ENCODE data around the gene NAA35.
"Not testable (repeated sequence)": the region's sequence is repeated elsewhere in the genome, so short reads cannot be mapped to it uniquely, and the experiment has no call there.

The NAA35 gene

DNA sequence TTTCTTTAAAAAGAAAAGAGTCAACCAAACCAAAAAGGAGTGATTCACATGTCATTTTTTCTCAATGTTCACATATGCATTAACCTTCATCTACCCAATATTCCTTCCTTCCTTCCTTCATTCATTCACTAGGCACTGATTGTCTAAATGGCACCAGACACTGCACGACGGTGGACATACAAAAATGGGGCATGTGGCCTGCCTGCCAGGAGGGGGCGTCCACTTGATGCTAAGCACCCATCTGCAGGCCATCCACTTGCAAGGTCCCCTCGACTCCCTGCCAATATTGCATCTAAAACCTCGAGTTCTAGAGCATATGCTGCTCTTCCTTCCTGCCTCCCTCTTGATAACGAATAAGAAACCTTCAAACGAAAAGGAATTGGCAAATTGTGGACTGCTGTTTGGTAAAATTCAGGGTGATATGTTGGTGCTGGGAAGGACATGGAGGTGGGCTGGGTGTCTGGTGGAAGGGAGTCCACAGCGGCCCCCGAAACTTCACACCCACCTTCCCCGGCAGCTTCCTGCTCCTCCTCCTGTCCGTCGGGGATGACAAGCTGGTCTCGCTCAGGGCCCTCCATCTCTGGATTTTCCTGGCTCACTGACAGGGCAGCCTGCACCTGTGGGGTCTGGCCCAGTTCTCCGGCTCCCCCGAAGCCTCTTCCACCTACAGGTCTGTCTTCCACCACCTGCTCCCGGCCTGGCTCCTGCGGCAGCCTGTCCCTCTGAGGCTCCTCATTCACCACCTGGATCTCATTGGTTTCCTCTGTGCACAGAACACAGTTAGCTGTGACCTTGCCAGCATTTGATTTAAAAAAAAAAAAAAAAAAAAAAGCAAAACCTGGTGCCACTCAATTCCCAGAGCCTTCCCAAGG is 94.2 kb downstream of the NAA35 start:
- H3K4me3 ChIP-seq (ENCODE audit: low read length) = no peak overlapping the region
- TF ChIP-seq ZNF274 (IDR thresholded peaks at IDR 0.05; ENCODE audit: low read depth, low read length) = no peak

- TF ChIP-seq ZNF274 (IDR thresholded peaks at IDR 0.05; ENCODE audit: low read depth, low read length) = no peak
- H3K4me3 ChIP-seq (ENCODE audit: low read length) = no peak overlapping the region
Observed at GRCh38 chr9:86035827-86036440, 95.0 kb downstream of the NAA35 start.

DNA sequence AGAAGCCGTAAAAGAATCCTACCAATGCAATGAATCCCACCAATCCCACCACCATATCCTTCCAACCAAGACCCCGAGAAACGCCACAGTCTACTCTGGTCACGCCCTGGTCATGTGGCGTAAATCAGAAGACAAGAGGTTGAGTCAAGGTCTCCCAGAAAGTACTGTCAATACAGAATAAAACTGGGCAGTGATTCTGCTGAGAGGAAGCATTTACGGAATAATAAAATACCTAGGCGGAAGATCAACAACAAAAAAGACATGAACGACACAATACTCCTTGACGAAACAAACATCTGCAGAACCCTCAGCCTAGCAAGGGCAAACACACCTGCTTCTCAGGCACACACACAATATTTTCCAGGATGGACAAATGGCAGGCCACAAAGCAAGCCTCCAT is 95.6 kb downstream of the NAA35 start:
- no peak overlapping the region for H3K4me3 ChIP-seq (ENCODE audit: low read length)
- no peak for TF ChIP-seq ZNF274 (IDR thresholded peaks at IDR 0.05; ENCODE audit: low read depth, low read length)

- no peak overlapping the region for H3K4me3 ChIP-seq (ENCODE audit: low read length)
- TF ChIP-seq ZNF274 (IDR thresholded peaks at IDR 0.05; ENCODE audit: low read depth, low read length) = no peak
Observed at GRCh38 chr9:86039991-86040860, 99.3 kb downstream of the NAA35 start.

DNA sequence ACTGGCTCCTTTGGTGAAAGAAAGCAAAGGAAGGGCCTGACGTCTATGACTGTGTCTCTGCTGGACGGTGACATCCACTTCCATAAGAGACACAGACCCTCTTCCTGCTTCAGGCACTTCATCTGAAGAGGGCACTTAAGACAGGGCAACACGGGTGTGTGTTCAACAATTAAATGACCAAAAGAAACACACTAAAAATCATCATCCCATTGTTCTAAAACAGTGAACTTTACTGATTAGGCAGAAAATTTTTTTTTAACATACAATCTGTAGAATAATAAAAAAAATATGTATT is 99.9 kb downstream of the NAA35 start:
- no peak for TF ChIP-seq ZNF274 (IDR thresholded peaks at IDR 0.05; ENCODE audit: low read depth, low read length)
- no peak overlapping the region for H3K4me3 ChIP-seq (ENCODE audit: low read length)

DNA sequence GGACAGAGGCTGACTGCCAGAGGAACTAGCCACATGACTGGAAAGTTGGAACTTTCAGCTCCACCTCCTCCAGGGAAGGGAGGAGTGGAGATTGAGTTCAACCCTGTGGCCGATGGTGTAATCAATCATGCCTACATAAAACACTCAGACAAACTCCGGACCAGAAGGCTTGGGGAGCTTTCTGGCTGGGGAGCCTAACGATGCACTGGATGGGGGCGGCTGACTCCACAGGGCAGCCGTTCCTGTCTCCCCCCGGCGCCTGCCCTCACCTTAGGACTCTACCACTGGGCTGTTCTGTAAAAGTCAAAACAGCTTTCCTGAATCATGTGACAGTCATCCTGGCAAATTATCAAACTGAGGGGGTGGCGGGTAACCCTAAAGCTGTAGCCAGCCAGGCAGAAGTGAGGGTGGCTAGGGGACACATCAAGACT is 100.4 kb downstream of the NAA35 start:
- TF ChIP-seq ZNF274 (IDR thresholded peaks at IDR 0.05; ENCODE audit: low read depth, low read length) = no peak

GRCh38 chr9:86042199-86042978 is 101.4 kb downstream of the NAA35 start:
- no peak overlapping the region for H3K4me3 ChIP-seq (ENCODE audit: low read length)
- TF ChIP-seq ZNF274 (IDR thresholded peaks at IDR 0.05; ENCODE audit: low read depth, low read length) = no peak

More for the DNA sequence above, 100.4 kb downstream of the NAA35 start:
- H3K4me3 ChIP-seq (ENCODE audit: low read length) = no peak overlapping the region

GRCh38 chr9:86043586-86043985 is 102.6 kb downstream of the NAA35 start:
- no peak overlapping the region for H3K4me3 ChIP-seq (ENCODE audit: low read length)
- TF ChIP-seq ZNF274 (IDR thresholded peaks at IDR 0.05; ENCODE audit: low read depth, low read length) = no peak

DNA sequence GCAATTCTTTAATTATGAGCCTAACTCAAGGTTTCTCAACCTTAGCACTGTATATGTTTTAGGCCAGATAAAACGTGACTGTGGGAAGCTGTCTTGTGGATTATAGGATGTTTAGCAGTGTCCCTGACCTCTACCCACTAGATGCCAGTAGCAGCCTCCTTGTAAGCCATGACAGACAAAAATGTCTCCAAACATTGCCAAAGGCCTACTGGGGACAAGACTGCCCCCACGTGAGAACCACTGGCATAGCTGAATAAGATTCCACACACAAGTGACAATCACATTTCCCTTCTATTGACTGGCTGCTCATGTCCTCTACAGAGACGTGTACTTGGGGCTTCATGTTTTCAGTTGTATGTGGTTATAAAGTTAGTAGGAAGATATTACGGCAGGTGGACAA is 103.1 kb downstream of the NAA35 start:
- TF ChIP-seq ZNF274 (IDR thresholded peaks at IDR 0.05; ENCODE audit: low read depth, low read length) = no peak
- no peak overlapping the region for H3K4me3 ChIP-seq (ENCODE audit: low read length)

GRCh38 chr9:86045654-86046053 is 104.7 kb downstream of the NAA35 start:
- TF ChIP-seq ZNF274 (IDR thresholded peaks at IDR 0.05; ENCODE audit: low read depth, low read length) = no peak
- H3K4me3 ChIP-seq (ENCODE audit: low read length) = no peak overlapping the region

GRCh38 chr9:86046071-86046636 is 105.2 kb downstream of the NAA35 start:
- TF ChIP-seq ZNF274 (IDR thresholded peaks at IDR 0.05; ENCODE audit: low read depth, low read length) = no peak
- H3K4me3 ChIP-seq (ENCODE audit: low read length) = no peak overlapping the region

- TF ChIP-seq ZNF274 (IDR thresholded peaks at IDR 0.05; ENCODE audit: low read depth, low read length) = no peak
- no peak overlapping the region for H3K4me3 ChIP-seq (ENCODE audit: low read length)
Observed at GRCh38 chr9:86046930-86047341, 106.0 kb downstream of the NAA35 start.

DNA sequence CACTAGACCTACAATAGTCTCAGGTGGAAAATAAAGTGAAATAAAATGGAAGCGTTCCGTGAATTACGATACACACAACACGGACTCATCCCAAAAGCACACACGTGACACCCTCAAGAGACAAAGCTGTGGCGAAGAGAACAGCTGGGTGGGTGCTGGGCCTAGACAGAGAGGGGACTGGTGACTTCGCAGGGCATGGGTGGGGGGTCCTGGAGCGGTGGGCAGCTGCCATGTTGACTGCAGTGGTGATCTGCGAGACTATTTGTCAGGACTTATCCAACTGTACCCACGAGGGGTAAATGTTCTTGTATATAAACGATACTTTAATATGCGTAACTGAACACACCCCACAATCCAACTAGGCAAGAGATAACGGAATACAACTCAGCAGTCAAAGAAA is 106.4 kb downstream of the NAA35 start:
- H3K4me3 ChIP-seq (ENCODE audit: low read length) = no peak overlapping the region
- TF ChIP-seq ZNF274 (IDR thresholded peaks at IDR 0.05; ENCODE audit: low read depth, low read length) = no peak

DNA sequence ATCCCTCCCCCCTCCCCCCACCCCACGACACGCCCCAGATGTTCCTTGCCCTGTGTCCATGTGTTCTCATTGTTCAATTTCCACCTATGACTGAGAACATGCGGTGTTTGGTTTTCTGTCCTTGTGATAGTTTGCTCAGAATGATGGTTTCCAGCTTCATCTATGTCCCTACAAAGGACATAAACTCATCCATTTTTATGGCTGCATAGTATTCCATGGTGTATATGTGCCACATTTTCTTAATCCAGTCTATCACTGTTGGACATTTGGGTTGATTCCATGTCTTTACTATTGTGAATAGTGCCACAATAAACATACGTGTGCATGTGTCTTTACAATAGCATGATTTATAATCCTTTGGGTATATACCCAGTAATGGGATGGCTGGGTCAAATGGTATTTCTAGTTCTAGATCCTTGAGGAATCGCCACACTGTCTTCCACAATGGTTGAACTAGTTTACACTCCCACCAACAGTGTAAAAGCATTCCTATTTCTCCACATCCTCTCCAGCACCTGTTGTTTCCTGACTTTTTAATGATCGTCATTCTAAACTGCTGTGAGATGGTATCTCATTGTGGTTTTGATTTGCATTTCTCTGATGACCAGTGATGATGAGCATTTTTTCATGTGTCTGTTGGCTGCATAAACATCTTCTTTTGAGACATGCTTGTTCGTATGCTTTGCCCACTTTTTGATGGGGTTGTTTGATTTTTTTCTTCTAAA is 107.2 kb downstream of the NAA35 start:
- H3K4me3 ChIP-seq (ENCODE audit: low read length) = not testable (repeated sequence)
